HG03280 (cell line): ENCODE results near the gene ULK2.

Experiments used
- ATAC-seq: cut with Tn5 transposase; IDR thresholded peaks from one replicate; pipeline ENCODE4 v1.9.1; 2021; ENCODE audit warnings: mild to moderate bottlenecking, moderate library complexity; ENCODE audit not compliant: unreplicated experiment

The ULK2 gene

GRCh38 chr17:19731626-19732025, 136.1 kb downstream of the ULK2 start:
- no peak for ATAC-seq

- no peak for ATAC-seq
Measured at GRCh38 chr17:19730843-19731242, 136.9 kb downstream of the ULK2 start.

GRCh38 chr17:19729900-19730299, 137.8 kb downstream of the ULK2 start:
- no peak for ATAC-seq

- no peak for ATAC-seq
Measured at GRCh38 chr17:19728084-19728495, 139.6 kb downstream of the ULK2 start.

GRCh38 chr17:19727501-19728078, 140.1 kb downstream of the ULK2 start:
- ATAC-seq: no peak

GRCh38 chr17:19726631-19727376, 140.9 kb downstream of the ULK2 start:
- no peak for ATAC-seq

GRCh38 chr17:19725486-19725885, 142.2 kb downstream of the ULK2 start:
- no peak for ATAC-seq

- no peak for ATAC-seq
Measured at GRCh38 chr17:19724501-19725420, 143.0 kb downstream of the ULK2 start.

- no peak for ATAC-seq
Measured at GRCh38 chr17:19723964-19724363, 143.8 kb downstream of the ULK2 start.
